VCaP (cell line): Measurements from ENCODE around the gene PCARE.

Source experiments
- H3K27ac ChIP-seq: fragments of 450-650 bp; 2 replicates; pipeline ENCODE4 v1.5.1; 2017
- TF ChIP-seq, protein P1 (sequence below): fragments of 450-650 bp; conservative IDR thresholded peaks from 2 replicates; pipeline ENCODE4 v1.5.1; 2017; ENCODE audit warnings: mild to moderate bottlenecking, moderate library complexity

Gene PCARE

DNA sequence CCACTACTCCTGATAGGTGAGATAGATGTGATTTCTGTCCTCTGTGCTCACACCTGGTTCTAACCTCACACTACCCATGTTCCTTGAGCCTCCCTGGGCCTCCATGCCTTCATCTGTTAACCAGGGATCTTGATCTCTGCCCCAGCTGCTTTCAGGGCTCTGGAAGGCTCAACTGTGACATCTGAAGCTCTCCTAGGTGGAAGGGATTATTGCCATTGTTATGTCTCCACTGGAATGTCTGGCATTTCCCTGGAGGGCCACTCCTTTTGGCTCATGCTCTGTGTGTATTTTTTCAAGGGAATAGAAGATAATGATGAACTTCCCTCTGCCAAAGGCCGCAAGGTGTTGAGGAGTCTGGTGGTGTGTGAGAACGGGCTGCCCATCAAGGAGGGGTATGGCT lies 41.2 kb downstream of the PCARE start:
- no peak overlapping the region for H3K27ac ChIP-seq
- TF ChIP-seq, protein P1, sequence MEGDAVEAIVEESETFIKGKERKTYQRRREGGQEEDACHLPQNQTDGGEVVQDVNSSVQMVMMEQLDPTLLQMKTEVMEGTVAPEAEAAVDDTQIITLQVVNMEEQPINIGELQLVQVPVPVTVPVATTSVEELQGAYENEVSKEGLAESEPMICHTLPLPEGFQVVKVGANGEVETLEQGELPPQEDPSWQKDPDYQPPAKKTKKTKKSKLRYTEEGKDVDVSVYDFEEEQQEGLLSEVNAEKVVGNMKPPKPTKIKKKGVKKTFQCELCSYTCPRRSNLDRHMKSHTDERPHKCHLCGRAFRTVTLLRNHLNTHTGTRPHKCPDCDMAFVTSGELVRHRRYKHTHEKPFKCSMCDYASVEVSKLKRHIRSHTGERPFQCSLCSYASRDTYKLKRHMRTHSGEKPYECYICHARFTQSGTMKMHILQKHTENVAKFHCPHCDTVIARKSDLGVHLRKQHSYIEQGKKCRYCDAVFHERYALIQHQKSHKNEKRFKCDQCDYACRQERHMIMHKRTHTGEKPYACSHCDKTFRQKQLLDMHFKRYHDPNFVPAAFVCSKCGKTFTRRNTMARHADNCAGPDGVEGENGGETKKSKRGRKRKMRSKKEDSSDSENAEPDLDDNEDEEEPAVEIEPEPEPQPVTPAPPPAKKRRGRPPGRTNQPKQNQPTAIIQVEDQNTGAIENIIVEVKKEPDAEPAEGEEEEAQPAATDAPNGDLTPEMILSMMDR = no peak

DNA sequence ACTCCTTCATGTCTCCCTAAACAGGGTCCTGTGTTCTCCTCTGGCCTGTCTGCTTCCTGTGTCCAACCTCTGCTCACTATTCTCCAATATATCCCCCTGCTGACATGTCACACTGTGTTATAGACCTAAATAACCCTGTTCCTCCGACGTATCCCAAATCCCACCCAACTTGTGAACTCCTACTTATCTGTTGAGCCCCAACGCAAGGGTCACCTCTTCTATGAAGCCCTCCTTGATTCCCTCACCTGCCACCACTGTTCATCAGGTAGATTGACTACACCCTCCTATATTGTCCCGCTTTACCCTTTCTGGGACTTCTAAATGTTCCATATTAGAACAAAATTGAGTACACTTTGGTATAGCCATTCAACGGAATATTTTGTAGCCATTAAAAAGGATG lies 42.1 kb downstream of the PCARE start:
- TF ChIP-seq, protein P1 = no peak
- no peak overlapping the region for H3K27ac ChIP-seq

DNA sequence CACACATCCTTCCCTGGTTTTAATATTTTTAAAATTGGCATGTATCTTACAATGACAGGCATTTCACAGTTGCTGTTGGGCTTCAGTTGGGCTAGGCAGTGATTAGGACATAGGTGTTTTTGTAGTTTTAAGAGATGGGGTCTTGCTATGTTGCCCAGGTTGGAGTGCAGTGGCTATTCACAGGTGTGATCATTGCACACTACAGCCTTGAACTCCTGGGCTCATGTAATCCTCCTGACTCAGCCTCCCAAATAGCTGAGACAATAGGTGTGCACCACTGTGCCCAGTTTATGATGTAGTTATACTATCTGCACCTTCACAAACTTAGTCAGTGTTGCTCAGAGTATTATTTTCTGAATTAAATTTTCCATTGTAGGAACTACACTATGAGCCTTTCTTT lies 43.3 kb downstream of the PCARE start:
- TF ChIP-seq, protein P1 = no peak
- no peak overlapping the region for H3K27ac ChIP-seq

GRCh38 chr2:29025711-29026110 lies 48.6 kb downstream of the PCARE start:
- no peak overlapping the region for H3K27ac ChIP-seq
- TF ChIP-seq, protein P1 = no peak

DNA sequence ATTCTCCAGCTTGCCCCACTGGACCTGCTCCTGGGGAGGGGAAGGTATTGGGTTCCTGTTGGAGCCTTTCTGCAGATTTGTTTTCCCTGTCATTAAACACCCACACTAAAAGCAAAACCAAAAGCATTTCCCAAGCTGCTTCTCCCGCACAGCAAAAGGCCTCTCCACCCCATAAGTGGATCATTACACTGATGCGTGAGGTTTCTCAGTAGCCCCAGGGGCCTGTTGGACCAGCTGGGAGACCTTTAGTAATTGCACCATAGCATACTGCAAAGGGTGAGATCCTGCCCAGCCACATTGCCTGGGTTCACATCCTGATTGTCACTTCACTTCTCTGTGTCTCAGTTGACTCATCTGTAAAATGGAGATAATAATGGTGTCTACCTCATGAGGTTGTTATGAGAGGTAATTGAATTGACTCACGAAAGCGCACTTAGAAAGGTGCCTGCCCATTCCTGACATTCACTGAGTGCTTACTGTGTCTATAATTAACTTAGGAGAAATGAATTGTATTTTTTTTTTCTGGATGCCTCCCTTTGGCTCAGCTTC lies 49.4 kb downstream of the PCARE start:
- H3K27ac ChIP-seq = no peak overlapping the region
- TF ChIP-seq, protein P1 = no peak

DNA sequence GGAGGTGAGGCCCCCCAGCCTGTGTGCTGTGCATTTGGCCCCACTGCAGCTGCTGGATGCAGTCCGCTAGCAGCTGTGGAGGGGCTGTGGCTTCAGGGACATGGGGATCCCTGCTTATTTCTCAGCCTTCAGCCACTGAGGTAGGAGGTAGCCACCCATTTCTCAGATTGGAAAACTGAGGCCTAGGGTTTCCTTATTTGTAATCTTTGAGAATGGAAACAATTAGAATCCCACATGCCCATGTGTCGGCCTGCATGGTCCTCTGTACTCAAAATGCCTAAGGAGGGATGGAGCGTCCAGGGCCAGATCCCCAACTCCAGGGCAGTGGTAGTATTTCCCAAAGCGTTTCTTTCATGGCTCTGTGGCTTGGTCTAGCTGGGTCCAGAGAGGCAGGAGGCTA lies 51.1 kb downstream of the PCARE start:
- TF ChIP-seq, protein P1 = no peak
- no peak overlapping the region for H3K27ac ChIP-seq

DNA sequence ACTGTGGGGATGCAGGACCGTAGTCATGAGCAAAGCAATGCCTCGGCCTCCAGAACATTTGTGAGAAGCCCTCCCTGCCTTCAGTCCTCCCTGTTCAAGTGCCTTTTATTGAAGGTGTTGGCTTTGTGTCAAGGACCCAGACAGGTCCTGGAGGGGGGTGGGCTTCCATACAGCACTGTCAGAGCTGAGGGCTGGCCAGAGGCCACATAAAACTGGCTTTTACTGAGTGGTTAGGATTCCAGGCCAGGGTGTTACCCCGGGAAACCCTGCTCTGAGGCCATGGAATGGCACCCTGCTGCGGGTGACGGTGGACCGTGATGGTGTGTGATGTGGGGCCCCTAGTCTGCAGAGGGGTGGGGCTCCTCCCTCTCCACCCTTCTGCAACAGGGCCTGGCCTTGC lies 51.6 kb downstream of the PCARE start:
- TF ChIP-seq, protein P1 = no peak
- H3K27ac ChIP-seq = no peak overlapping the region
